Fibroblast of pulmonary artery (primary cell): ENCODE data around the gene GALNT13.

Source experiments
- DNase-seq: peaks from one replicate; pipeline ENCODE4 v3.0.0-alpha.2; 2010; ENCODE audit warnings: low read depth
- H3K4me3 ChIP-seq: replicated peaks from 2 replicates; pipeline ENCODE4 v1.5.1; 2011; ENCODE audit warnings: low read depth, mild to moderate bottlenecking, control low read depth, low read length, moderate library complexity
- CTCF ChIP-seq: IDR thresholded peaks from 2 replicates; pipeline ENCODE4 v1.5.1; 2011; ENCODE audit warnings: mild to moderate bottlenecking, control low read depth, low read length, inconsistent platforms; ENCODE audit errors: missing control alignments

GALNT13 gene

GRCh38 chr2:153940511-153940910, 68.8 kb downstream of the GALNT13 start:
- no peak overlapping the region for H3K4me3 ChIP-seq
- DNase-seq, result no peak
- no peak for TF ChIP-seq CTCF

- no peak for TF ChIP-seq CTCF
- H3K4me3 ChIP-seq, result no peak overlapping the region
- no peak for DNase-seq
These were observed 73.1 kb downstream of the GALNT13 start for GRCh38 chr2:153944800-153945199.

- no peak for TF ChIP-seq CTCF
- DNase-seq, result no peak
- H3K4me3 ChIP-seq, result no peak overlapping the region
These were observed 74.3 kb downstream of the GALNT13 start for GRCh38 chr2:153946036-153946435.

- no peak for TF ChIP-seq CTCF
- H3K4me3 ChIP-seq, result no peak overlapping the region
- no peak for DNase-seq
These were observed 82.0 kb downstream of the GALNT13 start for GRCh38 chr2:153953761-153954160.

GRCh38 chr2:153963256-153963655, 91.5 kb downstream of the GALNT13 start:
- H3K4me3 ChIP-seq, result no peak overlapping the region
- no peak for DNase-seq
- no peak for TF ChIP-seq CTCF

GRCh38 chr2:153967248-153967973, 95.7 kb downstream of the GALNT13 start:
- no peak for DNase-seq
- H3K4me3 ChIP-seq, result no peak overlapping the region

More at GRCh38 chr2:153967248-153967973, 95.7 kb downstream of the GALNT13 start:
- TF ChIP-seq CTCF, result no peak
